Astrocyte of the cerebellum (primary cell): ENCODE data around the gene NADK2.

ENCODE experiments used
- DNase-seq: peaks from one replicate; pipeline ENCODE4 v3.0.0-alpha.2; 2011; ENCODE audit warnings: low read depth
- H3K4me3 ChIP-seq: 2 replicates; pipeline ENCODE4 v1.5.1; 2011; ENCODE audit warnings: mild to moderate bottlenecking, low read depth, low read length, moderate library complexity
- CTCF ChIP-seq: IDR thresholded peaks from 2 replicates; pipeline ENCODE4 v1.5.1; 2012; ENCODE audit warnings: low read length, low read depth, moderate library complexity, mild to moderate bottlenecking; ENCODE audit errors: missing control alignments
- in situ Hi-C: cut with HindIII; loops from 2 replicates; pipeline ENCODE4 v1.10.0; 2017; ENCODE audit warnings: low sequenced_read_pairs

The NADK2 gene

DNA sequence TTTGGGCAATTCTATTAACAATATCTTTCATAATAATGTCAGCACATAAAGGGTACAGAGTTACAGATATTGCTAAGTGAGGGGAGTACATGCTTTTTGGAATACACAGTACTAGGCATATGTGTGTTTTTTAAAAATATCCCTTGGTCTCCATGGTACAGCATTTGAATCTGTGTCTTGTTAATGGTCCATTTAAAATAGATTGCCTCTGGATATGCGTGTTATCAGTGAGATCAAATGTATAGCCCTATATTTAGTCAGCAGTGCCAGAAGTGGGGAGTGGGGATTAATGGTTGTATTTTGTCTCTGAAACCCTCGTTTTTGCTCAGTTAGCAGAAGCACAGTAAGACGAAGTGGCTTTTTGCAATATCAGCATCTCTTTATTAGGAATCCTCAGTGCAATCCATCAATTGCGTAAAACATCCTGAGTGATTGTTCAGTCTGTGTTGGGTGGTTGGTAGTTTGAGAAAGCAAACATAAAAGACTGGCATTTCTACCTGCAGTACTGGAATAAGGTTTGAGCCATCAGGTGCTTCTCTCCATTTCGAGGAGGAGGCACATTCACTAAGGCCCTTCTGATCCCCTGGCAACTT, 70.8 kb downstream of the NADK2 start:
- DNase-seq, result no peak
- TF ChIP-seq CTCF, result no peak
- in situ Hi-C loops, result no loop called here
- H3K4me3 ChIP-seq, result no peak overlapping the region

DNA sequence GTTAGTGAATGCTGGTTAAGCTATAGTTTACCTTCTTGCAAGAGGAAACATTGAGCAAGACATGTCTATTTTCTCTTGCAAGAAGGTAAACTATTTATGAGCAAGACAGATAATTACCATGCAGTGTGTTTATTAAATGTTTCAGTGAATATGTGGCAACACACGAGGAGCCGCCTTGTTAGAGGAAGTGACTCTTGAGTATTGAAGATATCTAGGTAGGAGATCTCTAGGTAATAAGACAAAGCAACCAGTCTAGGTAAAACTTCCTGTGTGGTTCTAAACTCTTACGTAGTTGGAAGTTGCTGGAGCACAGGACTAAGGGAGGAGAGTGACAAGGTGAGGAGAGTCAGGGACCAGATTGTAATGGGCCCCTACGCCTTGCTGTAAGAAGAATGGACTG, 73.0 kb downstream of the NADK2 start:
- H3K4me3 ChIP-seq, result no peak overlapping the region
- no peak for DNase-seq
- in situ Hi-C loops, result no loop called here
- no peak for TF ChIP-seq CTCF

GRCh38 chr5:36164461-36164860, 77.3 kb downstream of the NADK2 start:
- no peak overlapping the region for H3K4me3 ChIP-seq
- in situ Hi-C loops, result no loop called here
- TF ChIP-seq CTCF, result no peak
- no peak for DNase-seq

DNA sequence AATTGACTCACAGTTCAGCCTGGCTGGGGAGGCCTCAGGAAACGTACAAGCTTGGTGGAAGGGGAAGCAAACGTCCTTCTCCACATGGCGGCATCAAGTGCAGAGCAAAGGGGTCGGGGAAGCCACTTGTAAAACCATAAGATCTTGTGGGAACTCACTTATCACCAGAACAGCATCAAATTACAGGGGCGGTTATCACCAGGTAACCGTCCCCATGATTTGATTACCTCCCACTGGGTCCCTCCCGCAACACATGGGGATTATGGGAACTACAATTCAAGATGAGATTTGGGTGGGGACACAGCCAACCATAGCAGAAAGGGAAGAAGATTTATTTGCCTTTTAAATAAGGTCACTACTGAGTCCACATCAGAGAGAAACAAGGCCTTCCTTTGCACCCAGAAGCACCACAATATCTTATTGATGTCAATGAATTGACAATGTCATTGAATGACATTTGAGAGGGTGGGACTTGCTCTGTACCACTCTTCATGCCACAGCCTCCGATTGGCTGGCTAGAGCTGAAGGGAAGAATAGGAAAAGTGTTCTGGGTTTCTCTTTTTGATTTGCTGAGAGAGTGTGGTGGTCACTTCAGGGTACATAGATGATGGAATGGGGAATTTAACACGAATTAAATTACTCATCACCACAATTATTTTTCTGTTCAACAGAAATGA, 78.8 kb downstream of the NADK2 start:
- no peak for DNase-seq
- H3K4me3 ChIP-seq, result no peak overlapping the region
- no peak for TF ChIP-seq CTCF
- in situ Hi-C loops, result no loop called here

DNA sequence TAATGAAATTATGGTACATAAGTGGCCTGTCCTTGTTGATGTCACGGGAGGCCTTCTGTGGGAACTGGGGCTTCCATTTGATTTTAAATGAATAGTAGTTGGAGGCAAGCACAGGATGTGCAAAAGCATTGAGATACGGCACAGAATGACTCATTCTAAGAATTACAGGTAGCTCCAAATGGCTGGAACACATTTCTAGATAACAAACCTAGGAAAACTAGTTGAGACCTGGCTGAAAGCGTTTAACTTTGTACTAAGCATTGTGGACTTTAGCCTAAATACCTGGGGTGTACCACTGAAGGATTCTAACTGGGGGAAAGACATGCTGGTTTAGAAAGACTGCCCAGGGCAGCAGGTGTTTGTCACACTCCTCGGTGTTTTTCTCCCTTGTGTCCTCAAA, 80.4 kb downstream of the NADK2 start:
- H3K4me3 ChIP-seq, result no peak overlapping the region
- no peak for DNase-seq
- in situ Hi-C loops, result no loop called here
- no peak for TF ChIP-seq CTCF

- in situ Hi-C loops, result no loop called here
- no peak for TF ChIP-seq CTCF
- DNase-seq, result no peak
- H3K4me3 ChIP-seq, result no peak overlapping the region
Measured at GRCh38 chr5:36160617-36161016, 81.1 kb downstream of the NADK2 start.
